Stomach (tissue), 9 donors: ENCODE data around the gene SLAIN2. TPM values are rescaled to one million over a fixed set of nuclear protein-coding genes. Genes with fewer than 3 reads are reported as not detected.
A peak's percentile ranks its signal among the peaks of the same experiment; 100 is the strongest.

Source experiments
- DNase-seq, 2 donors: peaks; one replicate each; pipeline versions ENCODE4 v3.0.0 to v3.0.0-alpha.2; 2013 to 2019
- H3K27ac ChIP-seq, 5 donors: fragments of 200-600 bp in 4 of 5; sonication (generic) in 4 of 5; one replicate each; pipeline ENCODE4 v1.5.1; 2013 to 2019; ENCODE audit warnings: mild to moderate bottlenecking in 1 of 5, moderate library complexity in 1 of 5
- H3K27me3 ChIP-seq, 3 donors: fragments of 200-600 bp; sonication (generic); one replicate each; pipeline ENCODE4 v1.5.1; 2017 to 2019; ENCODE audit warnings: mixed run types in 1 of 3
- H3K36me3 ChIP-seq, 4 donors: fragments of 200-600 bp; sonication (generic); 1 replicate in 3 of 4; 2 replicates in 1 of 4; pipeline ENCODE4 v1.5.1; 2016 to 2019
- H3K4me1 ChIP-seq, 4 donors: fragments of 200-600 bp; sonication (generic); one replicate each; pipeline ENCODE4 v1.5.1; 2016 to 2019
- H3K4me3 ChIP-seq, 4 donors: fragments of 200-600 bp; sonication (generic) in 3 of 4; one replicate each; pipeline ENCODE4 v1.5.1; 2016 to 2019; ENCODE audit warnings: mild to moderate bottlenecking in 1 of 4
- H3K9me3 ChIP-seq, 4 donors: fragments of 200-600 bp; sonication (generic); one replicate each; pipeline ENCODE4 v1.5.1; 2016 to 2019
- EP300 ChIP-seq: sonication (generic); formaldehyde crosslinking; IDR thresholded peaks from one replicate; pipeline ENCODE4 v1.6.1; 2017; ENCODE audit warnings: antibody characterized with exemption
- POLR2A ChIP-seq, 4 donors: fragments of 450-650 bp; IDR thresholded peaks; one replicate each; pipeline ENCODE4 v1.6.1; 2016; ENCODE audit warnings: antibody characterized with exemption in 4 of 4, control low read depth in 2 of 4, mild to moderate bottlenecking in 1 of 4, moderate library complexity in 1 of 4
- POLR2AphosphoS5 ChIP-seq, 3 donors: sonication (generic); formaldehyde crosslinking; IDR thresholded peaks; one replicate each; pipeline ENCODE4 v1.6.1; 2016; ENCODE audit warnings: antibody characterized with exemption in 3 of 3
- WGBS, 5 donors: extraction: QIAGEN DNeasy Blood & Tissue Kit in 3 of 5; methylation state at CpG; one replicate each; pipeline versions ENCODE4 v1.1.5 to v1.1.7; 2013 to 2018; 5-methylcytosine and 5-hydroxymethylcytosine counted together
- intact Hi-C: fragments of 100-400 bp; cut with DNase I; formaldehyde crosslinking; loops from one replicate; pipeline ENCODE4 v1.15.1; 2023; ENCODE audit warnings: low total_unique reads
- polyA plus RNA-seq, 3 donors: library from polyadenylated mRNA; stranded (reverse); fragments of 200-250 nt; gene quantifications; one replicate each; pipeline ENCODE4 v1.2.3, GENCODE V29; 2013
- total RNA-seq, 5 donors: library from RNA; depleted of rRNA; stranded (reverse); fragments of >200 nt; gene quantifications; one replicate each; pipeline versions ENCODE4 v1.1.0 to v1.2.3, GENCODE V29; 2014 to 2016
- TF ChIP-seq, protein P1 (sequence below), 7 experiments: fragments of 450-650 bp in 4 of 7; fragments of 200-600 bp in 3 of 7; sonication (generic) in 3 of 7; IDR thresholded peaks; one replicate each; pipeline ENCODE4 v1.5.1; 2016 to 2019; ENCODE audit warnings: antibody characterized with exemption in 7 of 7, control low read depth in 2 of 7, mild to moderate bottlenecking in 1 of 7
- donor health status: healthy with polysubstance abuse.
- donor health status: Bipolar disorder and iron deficiency.
- donor health status: healthy.

SLAIN2 gene
- total and polyA plus RNA-seq, 8 donors: 16.7 to 274 (median 34.9) TPM

- no peak overlapping the region for H3K4me3 ChIP-seq
- no peaks in the 10 kb centered on the region for H3K27me3 ChIP-seq
- intact Hi-C loops: no loop called here
- TF ChIP-seq EP300 (no peak), POLR2A (IDR thresholded peaks at IDR 0.05) (no peak), POLR2AphosphoS5 (IDR thresholded peaks at IDR 0.05) (no peak)
- TF ChIP-seq, protein P1, sequence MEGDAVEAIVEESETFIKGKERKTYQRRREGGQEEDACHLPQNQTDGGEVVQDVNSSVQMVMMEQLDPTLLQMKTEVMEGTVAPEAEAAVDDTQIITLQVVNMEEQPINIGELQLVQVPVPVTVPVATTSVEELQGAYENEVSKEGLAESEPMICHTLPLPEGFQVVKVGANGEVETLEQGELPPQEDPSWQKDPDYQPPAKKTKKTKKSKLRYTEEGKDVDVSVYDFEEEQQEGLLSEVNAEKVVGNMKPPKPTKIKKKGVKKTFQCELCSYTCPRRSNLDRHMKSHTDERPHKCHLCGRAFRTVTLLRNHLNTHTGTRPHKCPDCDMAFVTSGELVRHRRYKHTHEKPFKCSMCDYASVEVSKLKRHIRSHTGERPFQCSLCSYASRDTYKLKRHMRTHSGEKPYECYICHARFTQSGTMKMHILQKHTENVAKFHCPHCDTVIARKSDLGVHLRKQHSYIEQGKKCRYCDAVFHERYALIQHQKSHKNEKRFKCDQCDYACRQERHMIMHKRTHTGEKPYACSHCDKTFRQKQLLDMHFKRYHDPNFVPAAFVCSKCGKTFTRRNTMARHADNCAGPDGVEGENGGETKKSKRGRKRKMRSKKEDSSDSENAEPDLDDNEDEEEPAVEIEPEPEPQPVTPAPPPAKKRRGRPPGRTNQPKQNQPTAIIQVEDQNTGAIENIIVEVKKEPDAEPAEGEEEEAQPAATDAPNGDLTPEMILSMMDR (IDR thresholded peaks at IDR 0.05): no peak
- H3K4me1 ChIP-seq: peaks cover 0 to 20% (median 11%) of the 10 kb centered on the region in 4 donors
- peaks cover 0 to 61% (median 34%) of the 10 kb centered on the region in 4 donors for H3K36me3 ChIP-seq
- no peak overlapping the region for H3K27ac ChIP-seq
- DNase-seq: no peak
- 78 to 85% (median 79%) methylated on average over 1 of the region's 1 CpG for WGBS, 5 donors
- no peaks in the 10 kb centered on the region for H3K9me3 ChIP-seq
These were observed 39.3 kb downstream of the SLAIN2 start for GRCh38 chr4:48380583-48381167.

GRCh38 chr4:48388525-48389154, 47.3 kb downstream of the SLAIN2 start:
- intact Hi-C loops: no loop called here
- H3K4me1 ChIP-seq: no peaks in the 10 kb centered on the region
- TF ChIP-seq POLR2A (IDR thresholded peaks at IDR 0.05) (no peak), POLR2AphosphoS5 (IDR thresholded peaks at IDR 0.05) (no peak), EP300 (no peak)
- TF ChIP-seq, protein P1 (IDR thresholded peaks at IDR 0.05): no peak
- no peaks in the 10 kb centered on the region for H3K27me3 ChIP-seq
- 78 to 91% (median 79%) methylated on average over 2 of the region's 2 CpGs for WGBS, 5 donors
- no peaks in the 10 kb centered on the region for H3K9me3 ChIP-seq
- H3K36me3 ChIP-seq: peaks cover 0 to 67% (median 53%) of the 10 kb centered on the region in 4 donors
- peak in 1 of 2 donors; percentile 38 for DNase-seq
- no peak overlapping the region for H3K4me3 ChIP-seq
- no peak overlapping the region for H3K27ac ChIP-seq

DNA sequence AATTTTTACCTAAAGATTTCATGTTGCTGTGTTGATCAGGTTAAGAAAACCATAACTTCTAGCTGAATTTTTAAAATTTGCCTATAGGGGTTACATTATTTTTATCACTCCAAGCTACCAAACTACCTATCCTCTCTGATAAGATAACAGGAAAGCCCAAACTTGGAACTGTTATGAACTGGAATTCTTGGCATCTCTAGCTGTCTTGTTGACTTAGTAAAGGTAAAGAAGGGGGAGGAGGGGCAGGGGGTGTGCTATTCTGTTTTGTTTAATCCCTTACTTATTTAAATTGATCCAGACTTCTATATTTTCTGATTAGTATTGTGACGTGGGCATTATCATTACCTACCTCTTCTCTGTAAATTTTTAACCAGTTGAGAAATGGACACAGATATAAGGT, 54.7 kb downstream of the SLAIN2 start:
- no peak for DNase-seq
- no peak overlapping the region for H3K4me3 ChIP-seq
- 43 to 67% (median 57%) methylated on average over 1 of the region's 1 CpG for WGBS, 5 donors
- no peaks in the 10 kb centered on the region for H3K27me3 ChIP-seq
- H3K27ac ChIP-seq: no peak overlapping the region
- H3K4me1 ChIP-seq: peaks cover 0 to 7% (median 3%) of the 10 kb centered on the region in 4 donors
- intact Hi-C loops: no loop called here
- TF ChIP-seq POLR2AphosphoS5 (IDR thresholded peaks at IDR 0.05) (no peak), POLR2A (IDR thresholded peaks at IDR 0.05) (no peak), EP300 (no peak)
- H3K9me3 ChIP-seq: no peaks in the 10 kb centered on the region
- peaks cover 0 to 47% (median 45%) of the 10 kb centered on the region in 4 donors for H3K36me3 ChIP-seq

DNA sequence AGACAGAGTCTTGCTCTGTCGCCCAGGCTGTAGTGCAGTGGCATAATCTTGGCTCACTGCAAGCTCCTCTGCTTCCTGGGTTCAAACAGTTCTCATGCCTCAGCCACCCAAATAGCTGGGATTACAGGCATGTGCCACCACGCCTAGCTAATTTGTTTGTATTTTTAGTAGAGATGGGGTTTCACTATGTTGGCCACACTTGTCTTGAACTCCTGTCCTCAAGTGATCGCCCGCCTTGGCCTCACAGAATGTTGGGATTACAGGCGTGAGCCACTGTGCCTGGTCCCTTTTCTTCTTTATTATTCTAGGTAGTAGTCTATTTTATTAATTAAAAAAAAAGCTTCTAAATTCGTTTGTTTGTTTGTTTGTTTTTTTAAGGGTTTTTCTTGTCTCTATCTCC, 59.1 kb downstream of the SLAIN2 start:
- 87 to 98% (median 92%) methylated on average over 5 to 6 of the region's 6 CpGs for WGBS, 5 donors
- Histone ChIP-seq H3K27me3 (no peaks in the 10 kb centered on the region), H3K36me3 (peaks cover 3 to 41% (median 33%) of the 10 kb centered on the region in 4 donors)

More for the DNA sequence above, 59.1 kb downstream of the SLAIN2 start:
- Histone ChIP-seq H3K27ac (no peak overlapping the region), H3K4me3 (no peak overlapping the region), H3K9me3 (no peaks in the 10 kb centered on the region), H3K4me1 (peaks cover 0 to 7% (median 3%) of the 10 kb centered on the region in 4 donors)
- intact Hi-C loops: no loop called here
- TF ChIP-seq EP300 (no peak), POLR2AphosphoS5 (IDR thresholded peaks at IDR 0.05) (no peak), POLR2A (IDR thresholded peaks at IDR 0.05) (no peak)
- TF ChIP-seq, protein P1 (IDR thresholded peaks at IDR 0.05): no peak
- no peak for DNase-seq
